Nephron progenitor cell (in vitro differentiated cells): ENCODE measurements around the gene KCNA2.
A peak's percentile ranks its signal among the peaks of the same experiment; 100 is the strongest.

Source experiments
- DNase-seq: peaks from one replicate; pipeline ENCODE4 v3.0.0; 2021
- H3K27ac Mint-ChIP-seq: 2 replicates; pipeline ENCODE4 v1.8.0; 2021; ENCODE audit warnings: mild to moderate bottlenecking, moderate library complexity, mixed read lengths
- H3K27me3 Mint-ChIP-seq: 2 replicates; pipeline ENCODE4 v1.8.0; 2021; ENCODE audit warnings: mild to moderate bottlenecking, low read depth, mixed read lengths; ENCODE audit not compliant: poor library complexity
- H3K36me3 Mint-ChIP-seq: 2 replicates; pipeline ENCODE4 v1.8.0; 2021; ENCODE audit warnings: low read depth, mixed read lengths
- H3K4me1 Mint-ChIP-seq: 2 replicates; pipeline ENCODE4 v1.8.0; 2021; ENCODE audit warnings: mixed read lengths
- H3K4me3 Mint-ChIP-seq: 2 replicates; pipeline ENCODE4 v1.8.0; 2021; ENCODE audit warnings: mild to moderate bottlenecking, moderate library complexity, mixed read lengths
- H3K9me3 Mint-ChIP-seq: 2 replicates; pipeline ENCODE4 v1.8.0; 2021; ENCODE audit warnings: mild to moderate bottlenecking, moderate library complexity, mixed read lengths
- CTCF ChIP-seq: fragments of 200-600 bp; sonication (generic); IDR thresholded peaks from 2 replicates; pipeline ENCODE4 v1.5.0; 2021; ENCODE audit warnings: antibody characterized with exemption

KCNA2 gene

GRCh38 chr1:110549831-110550230 is 56.3 kb downstream of the KCNA2 start:
- Mint-ChIP-seq H3K36me3 (no peaks in the 10 kb centered on the region), H3K4me3 (no peak overlapping the region), H3K9me3 (no peaks in the 10 kb centered on the region), H3K27ac (no peak overlapping the region), H3K4me1 (no peaks in the 10 kb centered on the region), H3K27me3 (peaks cover 67% of the 10 kb centered on the region)
- DNase-seq = no peak
- no peak for TF ChIP-seq CTCF

GRCh38 chr1:110548381-110548780 is 57.8 kb downstream of the KCNA2 start:
- Mint-ChIP-seq H3K27me3 (peaks cover 60% of the 10 kb centered on the region), H3K9me3 (no peaks in the 10 kb centered on the region), H3K4me3 (no peak overlapping the region), H3K36me3 (no peaks in the 10 kb centered on the region), H3K27ac (no peak overlapping the region), H3K4me1 (no peaks in the 10 kb centered on the region)
- peak; percentile 67 for TF ChIP-seq CTCF
- peak; percentile 39 for DNase-seq

GRCh38 chr1:110547017-110547416 is 59.1 kb downstream of the KCNA2 start:
- Mint-ChIP-seq H3K4me1 (no peaks in the 10 kb centered on the region), H3K27me3 (peaks cover 47% of the 10 kb centered on the region), H3K36me3 (no peaks in the 10 kb centered on the region), H3K9me3 (no peaks in the 10 kb centered on the region), H3K27ac (no peak overlapping the region), H3K4me3 (no peak overlapping the region)
- no peak for DNase-seq
- no peak for TF ChIP-seq CTCF

- Mint-ChIP-seq H3K4me3 (no peak overlapping the region), H3K36me3 (no peaks in the 10 kb centered on the region), H3K27me3 (peaks cover 37% of the 10 kb centered on the region), H3K27ac (no peak overlapping the region), H3K4me1 (no peaks in the 10 kb centered on the region), H3K9me3 (no peaks in the 10 kb centered on the region)
- TF ChIP-seq CTCF = no peak
- DNase-seq = no peak
Observed at GRCh38 chr1:110545492-110545891, 60.7 kb downstream of the KCNA2 start.

GRCh38 chr1:110544753-110545152 is 61.4 kb downstream of the KCNA2 start:
- Mint-ChIP-seq H3K9me3 (no peaks in the 10 kb centered on the region), H3K27me3 (peaks cover 37% of the 10 kb centered on the region), H3K4me3 (no peak overlapping the region), H3K27ac (no peak overlapping the region), H3K36me3 (no peaks in the 10 kb centered on the region), H3K4me1 (no peaks in the 10 kb centered on the region)
- DNase-seq = no peak
- no peak for TF ChIP-seq CTCF
